GM21619 (cell line): ENCODE data around the gene PLK5.

Experiments
- ATAC-seq: cut with Tn5 transposase; IDR thresholded peaks from one replicate; pipeline ENCODE4 v1.9.1; 2021; ENCODE audit not compliant: unreplicated experiment

PLK5 gene

DNA sequence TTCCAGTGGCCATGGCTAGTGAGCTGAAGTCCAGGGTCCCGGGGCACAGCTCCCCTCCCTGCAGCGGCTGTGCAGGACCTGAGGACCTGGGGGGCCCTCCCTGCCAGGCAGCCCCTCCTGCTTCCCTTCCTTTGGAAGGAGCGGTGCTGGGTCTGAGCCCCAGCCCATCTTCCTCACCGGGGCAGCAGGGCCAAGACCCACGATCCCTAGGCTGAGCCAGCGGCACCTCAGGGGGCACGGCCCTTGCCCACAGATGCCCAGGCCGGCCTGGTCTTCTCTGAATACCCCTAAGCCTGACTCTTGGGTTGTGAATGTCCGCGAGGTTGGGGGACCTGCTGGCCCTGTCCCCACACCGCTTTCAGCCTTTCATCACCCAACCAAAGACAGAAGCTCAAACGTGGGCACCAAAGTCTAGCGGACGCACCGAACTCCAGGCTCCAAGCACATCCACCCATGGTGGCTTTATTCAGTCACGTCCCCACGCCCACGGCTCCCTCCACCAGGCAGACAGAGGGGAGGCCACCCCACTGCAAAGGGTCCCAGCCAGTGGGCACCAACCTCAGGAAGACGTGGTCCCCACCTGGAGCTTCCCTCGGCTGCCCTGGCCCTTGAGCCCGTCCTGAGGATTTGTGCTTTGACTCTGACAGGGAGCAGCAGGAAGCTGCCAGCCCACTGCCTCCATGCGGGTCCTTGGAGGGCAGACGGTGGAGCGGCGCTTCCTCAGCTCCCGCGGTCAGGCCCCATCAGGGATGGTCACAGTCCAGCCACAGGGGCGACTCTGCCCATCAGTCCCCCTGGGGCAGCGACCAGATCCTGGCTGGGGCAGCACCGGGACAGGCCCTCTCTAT, 52.6 kb downstream of the PLK5 start:
- ATAC-seq = no peak

- no peak for ATAC-seq
Observed at GRCh38 chr19:1577090-1577928, 53.4 kb downstream of the PLK5 start.

GRCh38 chr19:1577929-1578618, 54.2 kb downstream of the PLK5 start:
- no peak for ATAC-seq

DNA sequence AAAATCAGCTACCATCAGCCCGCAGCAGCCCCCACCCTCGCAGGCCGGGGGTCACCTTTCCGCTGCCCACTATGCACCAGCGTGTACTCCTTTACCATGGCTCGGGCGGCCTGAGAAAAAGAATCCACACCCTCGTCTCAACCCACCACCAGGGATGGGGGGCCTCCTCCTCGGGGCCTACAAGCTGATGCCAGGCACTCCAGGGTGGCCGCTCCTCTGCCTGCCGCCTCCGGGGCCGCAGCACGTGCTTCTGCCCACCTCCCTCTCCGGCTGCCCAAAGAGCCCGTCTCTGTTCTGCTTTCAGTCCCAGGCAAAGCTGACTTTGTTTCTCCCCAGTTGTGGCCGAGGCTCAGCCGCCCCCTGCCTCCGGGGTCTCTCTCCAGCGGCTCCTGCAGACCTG, 55.3 kb downstream of the PLK5 start:
- no peak for ATAC-seq

- ATAC-seq = no peak
Observed at GRCh38 chr19:1580382-1580781, 56.5 kb downstream of the PLK5 start.

GRCh38 chr19:1580957-1581356, 57.1 kb downstream of the PLK5 start:
- ATAC-seq = no peak

GRCh38 chr19:1582201-1582600, 58.3 kb downstream of the PLK5 start:
- ATAC-seq = no peak

GRCh38 chr19:1584500-1585242, 60.8 kb downstream of the PLK5 start:
- no peak for ATAC-seq

GRCh38 chr19:1585243-1585580, 61.3 kb downstream of the PLK5 start:
- no peak for ATAC-seq
